ENCODE results near the gene MYOG. TPM values are rescaled to one million over a fixed set of nuclear protein-coding genes. Genes with fewer than 3 reads are reported as not detected.

Gene MYOG
- total and polyA plus RNA-seq, 2 donors (not counting 1 experiment from before 2014, with no cell fraction given): not detected

- H3K4me1 Mint-ChIP-seq: peaks cover 9% of the 10 kb centered on the region
- intact Hi-C loops (cut with micrococcal nuclease): no loop called here
- DNase-seq: no peak
- H3K9ac ChIP-seq (ENCODE audit: low read length): no peak within 1 kb of the TSS
- ChIA-PET POLR2A (no interaction called here), CTCF (no interaction called here)
- WGBS (ENCODE audit: insufficient coverage): 3% methylated on average over 51 of the region's 51 CpGs
- no peaks in the 10 kb centered on the region for H4K20me1 ChIP-seq (ENCODE audit: control insufficient read depth, insufficient read depth, low read length, poor library complexity, severe bottlenecking)
- no peak for ATAC-seq (ENCODE audit: low read depth)
- H3K4me2 ChIP-seq (replicated peaks; ENCODE audit: low read depth, low read length, poor library complexity, severe bottlenecking): peak within 1 kb of the TSS; percentile 51
- H3K27ac Mint-ChIP-seq: no peak within 1 kb of the TSS
- TF ChIP-seq EZH2 (IDR thresholded peaks at IDR 0.05; ENCODE audit: borderline replicate concordance, insufficient read depth, low read depth, low read length, poor library complexity, severe bottlenecking): no peak
- TF ChIP-seq, protein P1, sequence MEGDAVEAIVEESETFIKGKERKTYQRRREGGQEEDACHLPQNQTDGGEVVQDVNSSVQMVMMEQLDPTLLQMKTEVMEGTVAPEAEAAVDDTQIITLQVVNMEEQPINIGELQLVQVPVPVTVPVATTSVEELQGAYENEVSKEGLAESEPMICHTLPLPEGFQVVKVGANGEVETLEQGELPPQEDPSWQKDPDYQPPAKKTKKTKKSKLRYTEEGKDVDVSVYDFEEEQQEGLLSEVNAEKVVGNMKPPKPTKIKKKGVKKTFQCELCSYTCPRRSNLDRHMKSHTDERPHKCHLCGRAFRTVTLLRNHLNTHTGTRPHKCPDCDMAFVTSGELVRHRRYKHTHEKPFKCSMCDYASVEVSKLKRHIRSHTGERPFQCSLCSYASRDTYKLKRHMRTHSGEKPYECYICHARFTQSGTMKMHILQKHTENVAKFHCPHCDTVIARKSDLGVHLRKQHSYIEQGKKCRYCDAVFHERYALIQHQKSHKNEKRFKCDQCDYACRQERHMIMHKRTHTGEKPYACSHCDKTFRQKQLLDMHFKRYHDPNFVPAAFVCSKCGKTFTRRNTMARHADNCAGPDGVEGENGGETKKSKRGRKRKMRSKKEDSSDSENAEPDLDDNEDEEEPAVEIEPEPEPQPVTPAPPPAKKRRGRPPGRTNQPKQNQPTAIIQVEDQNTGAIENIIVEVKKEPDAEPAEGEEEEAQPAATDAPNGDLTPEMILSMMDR (IDR thresholded peaks at IDR 0.05): no peak
- peaks cover 0 to 43% (median 16%) of the 10 kb centered on the region in 4 experiments for H3K27me3 ChIP-seq (replicated peaks in 1 of 4; ENCODE audit: control extremely low read depth in 1 of 4, control insufficient read depth in 3 of 4, insufficient read depth in 4 of 4, low read length in 3 of 4)
- H3K9me3 Mint-ChIP-seq (ENCODE audit: insufficient read depth): no peaks in the 10 kb centered on the region
- H3K79me2 ChIP-seq (ENCODE audit: control insufficient read depth, insufficient read depth, low read length): no peaks in the 10 kb centered on the region
- H3K9me3 ChIP-seq (ENCODE audit: control extremely low read depth in 1 of 3, control insufficient read depth in 2 of 3, insufficient read depth in 1 of 3, low read length in 2 of 3): peaks cover 0 to 6% (median 0%) of the 10 kb centered on the region in 3 donors
- no peak within 1 kb of the TSS for H2AFZ ChIP-seq (ENCODE audit: insufficient read depth, low read depth, low read length, poor library complexity, severe bottlenecking)
- peaks cover 7 to 12% of the 10 kb centered on the region in 2 donors for H3K4me1 ChIP-seq (ENCODE audit: control insufficient read depth in 2 of 2, insufficient read depth in 2 of 2, low read length in 2 of 2)
- H3K4me3 Mint-ChIP-seq: peak within 1 kb of the TSS; percentile 48
- peaks cover 64% of the 10 kb centered on the region for H3K27me3 Mint-ChIP-seq
- no peak within 1 kb of the TSS for H3K27ac ChIP-seq (ENCODE audit: low read length in 2 of 2)
- no peak within 1 kb of the TSS for H3K4me3 ChIP-seq (ENCODE audit: control extremely low read depth in 1 of 5, extremely low read depth in 1 of 5, insufficient read depth in 1 of 5, low read depth in 2 of 5, low read length in 4 of 5)
- no peaks in the 10 kb centered on the region for H3K36me3 ChIP-seq (replicated peaks in 1 of 2; ENCODE audit: control extremely low read depth in 1 of 2, control insufficient read depth in 1 of 2, extremely low read depth in 1 of 2, insufficient read depth in 2 of 2, low read length in 1 of 2)
Measured at GRCh38 chr1:203127666-203128430, 42.0 kb upstream of the MYOG start, which contains the start of gene ADORA1. Gene ADORA1 (plus strand): TSS chr1:203127726. CDS start chr1:203128842, 1,116 bp downstream.
